ENCODE measurements around the gene RELL2. TPM values are rescaled to one million over a fixed set of nuclear protein-coding genes. Genes with fewer than 3 reads are reported as not detected.
"Not testable (repeated sequence)": the region's sequence is repeated elsewhere in the genome, so short reads cannot be mapped to it uniquely, and the experiment has no call there.

Gene RELL2
- 1 to 10 TPM; 1.4 to 2.6 (median 1.5) TPM for polyA plus RNA-seq

GRCh38 chr5:141636413-141637122 lies at the start of gene RELL2, which contains the start of gene HDAC3:
Gene RELL2 (plus strand): TSS chr5:141636997. CDS start chr5:141638226, 1,229 bp downstream.
Gene HDAC3 (minus strand): TSS chr5:141636849. CDS start chr5:141636790, 59 bp downstream.
- 0% methylated on average over 36 to 55 of the region's 55 CpGs for WGBS, 3 donors
- H3K27ac ChIP-seq (ENCODE audit: low read depth, low read length) = no peak within 1 kb of the TSS

- no peak overlapping the region for H3K27ac ChIP-seq (ENCODE audit: low read depth, low read length)
- 51 to 70% (median 62%) methylated on average over 2 of the region's 2 CpGs for WGBS, 3 donors
Observed at GRCh38 chr5:141590127-141590526, 46.7 kb upstream of the RELL2 start.

GRCh38 chr5:141596867-141597266 lies 39.9 kb upstream of the RELL2 start:
- 94 to 100% (median 100%) methylated on average over 1 of the region's 1 CpG for WGBS, 3 donors
- H3K27ac ChIP-seq (ENCODE audit: low read depth, low read length) = no peak overlapping the region

- 34 to 66% (median 51%) methylated on average over 2 of the region's 2 CpGs for WGBS, 3 donors
- no peak overlapping the region for H3K27ac ChIP-seq (ENCODE audit: low read depth, low read length)
Observed at GRCh38 chr5:141597394-141597793, 39.4 kb upstream of the RELL2 start.

GRCh38 chr5:141597814-141598213 lies 39.0 kb upstream of the RELL2 start:
- WGBS, 3 donors = 96 to 99% (median 97%) methylated on average over 2 of the region's 2 CpGs
- H3K27ac ChIP-seq (ENCODE audit: low read depth, low read length) = no peak overlapping the region

- WGBS, 3 donors = 55 to 71% (median 66%) methylated on average over 3 of the region's 3 CpGs
- no peak overlapping the region for H3K27ac ChIP-seq (ENCODE audit: low read depth, low read length)
Observed at GRCh38 chr5:141598391-141599345, 38.1 kb upstream of the RELL2 start.

GRCh38 chr5:141602606-141603005 lies 34.2 kb upstream of the RELL2 start:
- no peak overlapping the region for H3K27ac ChIP-seq (ENCODE audit: low read depth, low read length)
- WGBS, 3 donors = 82 to 96% (median 84%) methylated on average over 1 of the region's 1 CpG

GRCh38 chr5:141603923-141604717 lies 32.7 kb upstream of the RELL2 start:
- 36 to 61% (median 37%) methylated on average over 6 of the region's 6 CpGs for WGBS, 3 donors
- H3K27ac ChIP-seq (ENCODE audit: low read depth, low read length) = no peak overlapping the region

GRCh38 chr5:141605523-141606277 lies 31.1 kb upstream of the RELL2 start:
- 23 to 74% (median 38%) methylated on average over 6 of the region's 6 CpGs for WGBS, 3 donors

GRCh38 chr5:141608046-141608445 lies 28.8 kb upstream of the RELL2 start:
- no peak overlapping the region for H3K27ac ChIP-seq (ENCODE audit: low read depth, low read length)

More at GRCh38 chr5:141605523-141606277, 31.1 kb upstream of the RELL2 start:
- no peak overlapping the region for H3K27ac ChIP-seq (ENCODE audit: low read depth, low read length)

GRCh38 chr5:141608557-141608956 lies 28.2 kb upstream of the RELL2 start:
- no peak overlapping the region for H3K27ac ChIP-seq (ENCODE audit: low read depth, low read length)
- 11 to 67% (median 53%) methylated on average over 1 of the region's 1 CpG for WGBS, 3 donors

More at GRCh38 chr5:141608046-141608445, 28.8 kb upstream of the RELL2 start:
- WGBS, 3 donors = 79 to 89% (median 83%) methylated on average over 2 of the region's 2 CpGs

GRCh38 chr5:141609044-141609443 lies 27.8 kb upstream of the RELL2 start:
- WGBS, 3 donors = 40 to 89% (median 84%) methylated on average over 3 of the region's 3 CpGs
- no peak overlapping the region for H3K27ac ChIP-seq (ENCODE audit: low read depth, low read length)

GRCh38 chr5:141609921-141610320 lies 26.9 kb upstream of the RELL2 start:
- 94 to 95% (median 95%) methylated on average over 7 of the region's 7 CpGs for WGBS, 3 donors
- not testable (repeated sequence) for H3K27ac ChIP-seq (ENCODE audit: low read depth, low read length)

GRCh38 chr5:141611289-141611688 lies 25.5 kb upstream of the RELL2 start:
- H3K27ac ChIP-seq (ENCODE audit: low read depth, low read length) = no peak overlapping the region
- 71 to 92% (median 73%) methylated on average over 3 of the region's 3 CpGs for WGBS, 3 donors

GRCh38 chr5:141613344-141613743 lies 23.5 kb upstream of the RELL2 start:
- H3K27ac ChIP-seq (ENCODE audit: low read depth, low read length) = no peak overlapping the region

- WGBS, 3 donors = 62 to 69% (median 63%) methylated on average over 9 of the region's 9 CpGs
- no peak overlapping the region for H3K27ac ChIP-seq (ENCODE audit: low read depth, low read length)
Observed at GRCh38 chr5:141615991-141616720, 20.6 kb upstream of the RELL2 start.

GRCh38 chr5:141617128-141617527 lies 19.7 kb upstream of the RELL2 start:
- 28 to 37% (median 31%) methylated on average over 2 of the region's 2 CpGs for WGBS, 3 donors
- no peak overlapping the region for H3K27ac ChIP-seq (ENCODE audit: low read depth, low read length)
